Dermis blood vessel endothelial cell (primary cell): Measurements from ENCODE around the gene TMEM255B. TPM values are rescaled to one million over a fixed set of nuclear protein-coding genes. Genes with fewer than 3 reads are reported as not detected.

Experiments used
- DNase-seq: peaks from one replicate; pipeline ENCODE4 v3.0.0; 2010
- total RNA-seq: library from RNA; depleted of rRNA; stranded (reverse); fragments of >200 nt; gene quantifications from 2 replicates; pipeline ENCODE4 v1.2.3, GENCODE V29; 2014

TMEM255B gene
- total RNA-seq, 1 donor from 2014 or later = 72.3 TPM

- no peak for DNase-seq
These were observed 105.4 kb downstream of the TMEM255B start for GRCh38 chr13:113864273-113864890.

GRCh38 chr13:113865427-113865826 is 106.4 kb downstream of the TMEM255B start:
- no peak for DNase-seq

Other genes with a start within 250 kb of the TMEM255B start
- 49.5 and 122 TPM in 2 replicates for gene TFDP1, start 174.5 kb upstream of the TMEM255B start, total RNA-seq
- gene ATP4B, start 101.0 kb upstream of the TMEM255B start, total RNA-seq = not detected in 2 replicates
- not detected in 2 replicates for gene GRK1, start 92.0 kb upstream of the TMEM255B start, total RNA-seq
- gene GAS6, start 104.8 kb downstream of the TMEM255B start, total RNA-seq = 147 and 174 TPM in 2 replicates
- gene C13orf46, start 214.8 kb downstream of the TMEM255B start, total RNA-seq = 0.17 and 0.28 TPM in 2 replicates